Adrenal gland (tissue), 5 donors: ENCODE results near the gene LARGE1.

ENCODE experiments used
- CTCF ChIP-seq, 6 experiments: fragments of 450-650 bp in 4 of 6; fragments of 200-600 bp in 2 of 6; sonication (generic) in 1 of 6; IDR thresholded peaks; 1 replicate in 5 of 6; 2 replicates in 1 of 6; pipeline versions ENCODE4 v1.5.1 to v1.8.0; 2016 to 2021; ENCODE audit warnings: antibody characterized with exemption in 6 of 6, mild to moderate bottlenecking in 2 of 6, moderate library complexity in 1 of 6
- POLR2A ChIP-seq, 2 donors: fragments of 450-650 bp; IDR thresholded peaks; one replicate each; pipeline ENCODE4 v1.6.1; 2017; ENCODE audit warnings: antibody characterized with exemption in 2 of 2, mild to moderate bottlenecking in 2 of 2, moderate library complexity in 1 of 2
- donor health status: DM: no; HTN: no; CAD: no.

GRCh38 chr22:33691057-33691630 is 229.1 kb downstream of the LARGE1 start:
- no peak for TF ChIP-seq CTCF (IDR thresholded peaks at IDR 0.05)
- TF ChIP-seq POLR2A (IDR thresholded peaks at IDR 0.05): no peak
